Measurements from ENCODE around the gene ULK4.

- TF ChIP-seq, protein P1, sequence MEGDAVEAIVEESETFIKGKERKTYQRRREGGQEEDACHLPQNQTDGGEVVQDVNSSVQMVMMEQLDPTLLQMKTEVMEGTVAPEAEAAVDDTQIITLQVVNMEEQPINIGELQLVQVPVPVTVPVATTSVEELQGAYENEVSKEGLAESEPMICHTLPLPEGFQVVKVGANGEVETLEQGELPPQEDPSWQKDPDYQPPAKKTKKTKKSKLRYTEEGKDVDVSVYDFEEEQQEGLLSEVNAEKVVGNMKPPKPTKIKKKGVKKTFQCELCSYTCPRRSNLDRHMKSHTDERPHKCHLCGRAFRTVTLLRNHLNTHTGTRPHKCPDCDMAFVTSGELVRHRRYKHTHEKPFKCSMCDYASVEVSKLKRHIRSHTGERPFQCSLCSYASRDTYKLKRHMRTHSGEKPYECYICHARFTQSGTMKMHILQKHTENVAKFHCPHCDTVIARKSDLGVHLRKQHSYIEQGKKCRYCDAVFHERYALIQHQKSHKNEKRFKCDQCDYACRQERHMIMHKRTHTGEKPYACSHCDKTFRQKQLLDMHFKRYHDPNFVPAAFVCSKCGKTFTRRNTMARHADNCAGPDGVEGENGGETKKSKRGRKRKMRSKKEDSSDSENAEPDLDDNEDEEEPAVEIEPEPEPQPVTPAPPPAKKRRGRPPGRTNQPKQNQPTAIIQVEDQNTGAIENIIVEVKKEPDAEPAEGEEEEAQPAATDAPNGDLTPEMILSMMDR (IDR thresholded peaks at IDR 0.05) = no peak
- TF ChIP-seq SIN3A (IDR thresholded peaks at IDR 0.05; ENCODE audit: borderline replicate concordance, insufficient read depth, low read depth, low read length) = no peak
- TF ChIP-seq, protein P2, sequence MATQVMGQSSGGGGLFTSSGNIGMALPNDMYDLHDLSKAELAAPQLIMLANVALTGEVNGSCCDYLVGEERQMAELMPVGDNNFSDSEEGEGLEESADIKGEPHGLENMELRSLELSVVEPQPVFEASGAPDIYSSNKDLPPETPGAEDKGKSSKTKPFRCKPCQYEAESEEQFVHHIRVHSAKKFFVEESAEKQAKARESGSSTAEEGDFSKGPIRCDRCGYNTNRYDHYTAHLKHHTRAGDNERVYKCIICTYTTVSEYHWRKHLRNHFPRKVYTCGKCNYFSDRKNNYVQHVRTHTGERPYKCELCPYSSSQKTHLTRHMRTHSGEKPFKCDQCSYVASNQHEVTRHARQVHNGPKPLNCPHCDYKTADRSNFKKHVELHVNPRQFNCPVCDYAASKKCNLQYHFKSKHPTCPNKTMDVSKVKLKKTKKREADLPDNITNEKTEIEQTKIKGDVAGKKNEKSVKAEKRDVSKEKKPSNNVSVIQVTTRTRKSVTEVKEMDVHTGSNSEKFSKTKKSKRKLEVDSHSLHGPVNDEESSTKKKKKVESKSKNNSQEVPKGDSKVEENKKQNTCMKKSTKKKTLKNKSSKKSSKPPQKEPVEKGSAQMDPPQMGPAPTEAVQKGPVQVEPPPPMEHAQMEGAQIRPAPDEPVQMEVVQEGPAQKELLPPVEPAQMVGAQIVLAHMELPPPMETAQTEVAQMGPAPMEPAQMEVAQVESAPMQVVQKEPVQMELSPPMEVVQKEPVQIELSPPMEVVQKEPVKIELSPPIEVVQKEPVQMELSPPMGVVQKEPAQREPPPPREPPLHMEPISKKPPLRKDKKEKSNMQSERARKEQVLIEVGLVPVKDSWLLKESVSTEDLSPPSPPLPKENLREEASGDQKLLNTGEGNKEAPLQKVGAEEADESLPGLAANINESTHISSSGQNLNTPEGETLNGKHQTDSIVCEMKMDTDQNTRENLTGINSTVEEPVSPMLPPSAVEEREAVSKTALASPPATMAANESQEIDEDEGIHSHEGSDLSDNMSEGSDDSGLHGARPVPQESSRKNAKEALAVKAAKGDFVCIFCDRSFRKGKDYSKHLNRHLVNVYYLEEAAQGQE (IDR thresholded peaks at IDR 0.05; ENCODE audit: insufficient read depth in 1 of 2, low read depth in 2 of 2, low read length in 1 of 2) = no peak
- no peak for TF ChIP-seq TCF7L2 (IDR thresholded peaks at IDR 0.05; ENCODE audit: low read depth, low read length)
Observed at GRCh38 chr3:42007785-42008184, 45.9 kb upstream of the ULK4 start.
